T-helper 2 cell treated with Interferon-gamma antibody and Interleukin-4, amounts not matched to agents 5 μg/mL and 100 μg/mL, for 36 hours (primary cell): ENCODE measurements around the gene ARID5B.
"Not testable (repeated sequence)": the region's sequence is repeated elsewhere in the genome, so short reads cannot be mapped to it uniquely, and the experiment has no call there.

Experiments used
- DNase-seq: peaks from one replicate; pipeline ENCODE4 v3.0.0; 2021; ENCODE audit warnings: low spot score
- H3K27ac Mint-ChIP-seq: one replicate; pipeline ENCODE4 v1.8.0; 2021; ENCODE audit warnings: mild to moderate bottlenecking, mixed read lengths
- H3K27me3 Mint-ChIP-seq: one replicate; pipeline ENCODE4 v1.8.0; 2021; ENCODE audit warnings: low read depth, mixed read lengths
- H3K36me3 Mint-ChIP-seq: one replicate; pipeline ENCODE4 v1.8.0; 2021; ENCODE audit warnings: low read depth, mixed read lengths
- H3K4me1 Mint-ChIP-seq: one replicate; pipeline ENCODE4 v1.8.0; 2021; ENCODE audit warnings: low read depth, mixed read lengths
- H3K4me3 Mint-ChIP-seq: one replicate; pipeline ENCODE4 v1.8.0; 2022; ENCODE audit warnings: mild to moderate bottlenecking, moderate library complexity, mixed read lengths
- H3K9me3 Mint-ChIP-seq: one replicate; pipeline ENCODE4 v1.8.0; 2021; ENCODE audit warnings: mixed read lengths

ARID5B gene

GRCh38 chr10:61964949-61965702, 63.6 kb downstream of the ARID5B start:
- H3K27me3 Mint-ChIP-seq: no peaks in the 10 kb centered on the region
- no peak overlapping the region for H3K4me3 Mint-ChIP-seq
- H3K27ac Mint-ChIP-seq: no peak overlapping the region
- peaks cover 73% of the 10 kb centered on the region for H3K36me3 Mint-ChIP-seq
- no peak for DNase-seq
- peaks cover 70% of the 10 kb centered on the region for H3K4me1 Mint-ChIP-seq
- H3K9me3 Mint-ChIP-seq: no peaks in the 10 kb centered on the region

- H3K9me3 Mint-ChIP-seq: no peaks in the 10 kb centered on the region
- H3K27me3 Mint-ChIP-seq: no peaks in the 10 kb centered on the region
- no peak overlapping the region for H3K27ac Mint-ChIP-seq
- peaks cover 74% of the 10 kb centered on the region for H3K4me1 Mint-ChIP-seq
- peak overlapping the region; percentile 28 for H3K4me3 Mint-ChIP-seq
- DNase-seq: no peak
- H3K36me3 Mint-ChIP-seq: peaks cover 70% of the 10 kb centered on the region
These were observed 64.3 kb downstream of the ARID5B start for GRCh38 chr10:61965703-61966395.

- no peaks in the 10 kb centered on the region for H3K27me3 Mint-ChIP-seq
- H3K27ac Mint-ChIP-seq: no peak overlapping the region
- H3K9me3 Mint-ChIP-seq: no peaks in the 10 kb centered on the region
- H3K36me3 Mint-ChIP-seq: peaks cover 64% of the 10 kb centered on the region
- peaks cover 66% of the 10 kb centered on the region for H3K4me1 Mint-ChIP-seq
- no peak overlapping the region for H3K4me3 Mint-ChIP-seq
- DNase-seq: no peak
These were observed 65.8 kb downstream of the ARID5B start for GRCh38 chr10:61967298-61967697.

- DNase-seq: no peak
- H3K9me3 Mint-ChIP-seq: no peaks in the 10 kb centered on the region
- H3K4me1 Mint-ChIP-seq: peaks cover 47% of the 10 kb centered on the region
- H3K4me3 Mint-ChIP-seq: no peak overlapping the region
- H3K36me3 Mint-ChIP-seq: peaks cover 45% of the 10 kb centered on the region
- H3K27ac Mint-ChIP-seq: no peak overlapping the region
- no peaks in the 10 kb centered on the region for H3K27me3 Mint-ChIP-seq
These were observed 68.9 kb downstream of the ARID5B start for GRCh38 chr10:61970182-61971002.

GRCh38 chr10:61971003-61971325, 69.5 kb downstream of the ARID5B start:
- Mint-ChIP-seq H3K27ac (no peak overlapping the region), H3K36me3 (peaks cover 43% of the 10 kb centered on the region), H3K4me3 (no peak overlapping the region), H3K9me3 (no peaks in the 10 kb centered on the region), H3K4me1 (peaks cover 43% of the 10 kb centered on the region), H3K27me3 (no peaks in the 10 kb centered on the region)
- no peak for DNase-seq

GRCh38 chr10:61973169-61973568, 71.7 kb downstream of the ARID5B start:
- Mint-ChIP-seq H3K9me3 (peaks cover 4% of the 10 kb centered on the region), H3K4me3 (no peak overlapping the region), H3K36me3 (peaks cover 41% of the 10 kb centered on the region), H3K27ac (no peak overlapping the region), H3K4me1 (peaks cover 26% of the 10 kb centered on the region), H3K27me3 (no peaks in the 10 kb centered on the region)
- no peak for DNase-seq

- peaks cover 40% of the 10 kb centered on the region for H3K36me3 Mint-ChIP-seq
- no peak for DNase-seq
- no peak overlapping the region for H3K4me3 Mint-ChIP-seq
- H3K27ac Mint-ChIP-seq: no peak overlapping the region
- peaks cover 22% of the 10 kb centered on the region for H3K4me1 Mint-ChIP-seq
- no peaks in the 10 kb centered on the region for H3K27me3 Mint-ChIP-seq
- H3K9me3 Mint-ChIP-seq: peaks cover 4% of the 10 kb centered on the region
These were observed 72.4 kb downstream of the ARID5B start for GRCh38 chr10:61973906-61974305.

- Mint-ChIP-seq H3K4me3 (no peak overlapping the region), H3K9me3 (peaks cover 4% of the 10 kb centered on the region), H3K36me3 (peaks cover 37% of the 10 kb centered on the region), H3K4me1 (peaks cover 14% of the 10 kb centered on the region), H3K27me3 (no peaks in the 10 kb centered on the region), H3K27ac (no peak overlapping the region)
- no peak for DNase-seq
These were observed 73.3 kb downstream of the ARID5B start for GRCh38 chr10:61974601-61975390.

GRCh38 chr10:61975391-61975932, 74.0 kb downstream of the ARID5B start:
- Mint-ChIP-seq H3K4me1 (peaks cover 10% of the 10 kb centered on the region), H3K9me3 (peaks cover 4% of the 10 kb centered on the region), H3K4me3 (no peak overlapping the region), H3K27me3 (no peaks in the 10 kb centered on the region), H3K36me3 (peaks cover 34% of the 10 kb centered on the region), H3K27ac (no peak overlapping the region)
- no peak for DNase-seq

GRCh38 chr10:61976951-61977721, 75.6 kb downstream of the ARID5B start:
- H3K4me3 Mint-ChIP-seq, H3K27me3 Mint-ChIP-seq, H3K9me3 Mint-ChIP-seq, DNase-seq, H3K27ac Mint-ChIP-seq, H3K4me1 Mint-ChIP-seq: not testable (repeated sequence)
- peaks cover 39% of the 10 kb centered on the region for H3K36me3 Mint-ChIP-seq

GRCh38 chr10:61978965-61979364, 77.5 kb downstream of the ARID5B start:
- H3K27me3 Mint-ChIP-seq: no peaks in the 10 kb centered on the region
- H3K9me3 Mint-ChIP-seq: peaks cover 4% of the 10 kb centered on the region
- H3K4me1 Mint-ChIP-seq: peaks cover under 1% of the 10 kb centered on the region
- no peak for DNase-seq
- no peak overlapping the region for H3K4me3 Mint-ChIP-seq
- H3K27ac Mint-ChIP-seq: no peak overlapping the region
- peaks cover 40% of the 10 kb centered on the region for H3K36me3 Mint-ChIP-seq

GRCh38 chr10:61981460-61981859, 80.0 kb downstream of the ARID5B start:
- peaks cover 41% of the 10 kb centered on the region for H3K36me3 Mint-ChIP-seq
- no peak overlapping the region for H3K4me3 Mint-ChIP-seq
- no peaks in the 10 kb centered on the region for H3K27me3 Mint-ChIP-seq
- peaks cover 20% of the 10 kb centered on the region for H3K4me1 Mint-ChIP-seq
- H3K9me3 Mint-ChIP-seq: peaks cover 2% of the 10 kb centered on the region
- no peak overlapping the region for H3K27ac Mint-ChIP-seq
- no peak for DNase-seq

- no peak for DNase-seq
- H3K4me3 Mint-ChIP-seq: no peak overlapping the region
- no peaks in the 10 kb centered on the region for H3K9me3 Mint-ChIP-seq
- no peaks in the 10 kb centered on the region for H3K27me3 Mint-ChIP-seq
- peaks cover 32% of the 10 kb centered on the region for H3K36me3 Mint-ChIP-seq
- no peak overlapping the region for H3K27ac Mint-ChIP-seq
- H3K4me1 Mint-ChIP-seq: peaks cover 37% of the 10 kb centered on the region
These were observed 81.8 kb downstream of the ARID5B start for GRCh38 chr10:61983255-61983654.
